Activated gamma-delta T cell treated with Interleukin-2 at 50 U/mL for 16 hours (primary cell): ENCODE data around the gene AIG1.
"Not testable (repeated sequence)": the region's sequence is repeated elsewhere in the genome, so short reads cannot be mapped to it uniquely, and the experiment has no call there.

Experiments
- DNase-seq: peaks from one replicate; pipeline ENCODE4 v3.0.0-alpha.2; 2020

The AIG1 gene

DNA sequence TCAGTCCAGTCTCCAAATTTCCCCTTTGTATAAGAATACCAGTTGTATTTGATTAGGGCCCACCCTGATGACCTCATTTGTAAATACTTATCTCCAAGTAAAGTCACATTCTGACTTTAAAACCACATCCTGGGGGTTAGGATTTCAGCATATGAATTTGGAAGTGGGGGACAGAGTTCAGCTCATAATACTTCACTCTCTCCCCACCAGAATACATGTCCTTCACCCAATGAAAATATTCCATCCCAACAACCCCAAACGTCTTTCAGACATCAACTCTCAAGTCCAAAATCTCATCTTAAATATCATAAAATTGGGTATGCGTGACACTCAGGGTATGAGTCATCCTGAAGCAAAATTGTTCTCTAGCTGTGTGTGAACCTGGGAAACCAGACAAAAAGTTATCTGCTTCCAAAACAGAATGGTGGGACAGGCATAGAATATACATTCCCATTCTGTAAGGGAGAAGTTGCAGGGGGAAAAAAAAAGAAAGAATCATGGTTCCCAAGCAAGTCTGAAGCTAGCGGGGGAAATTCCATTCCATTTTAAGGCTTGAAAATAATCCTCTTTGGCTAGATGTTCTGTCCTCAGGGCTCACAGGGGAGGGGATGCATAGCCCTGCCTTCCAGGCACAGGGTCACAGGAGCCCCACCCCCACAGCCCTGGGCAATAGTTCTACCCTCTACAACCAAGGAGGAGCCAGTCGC, 275.9 kb downstream of the AIG1 start:
- DNase-seq, result no peak

DNA sequence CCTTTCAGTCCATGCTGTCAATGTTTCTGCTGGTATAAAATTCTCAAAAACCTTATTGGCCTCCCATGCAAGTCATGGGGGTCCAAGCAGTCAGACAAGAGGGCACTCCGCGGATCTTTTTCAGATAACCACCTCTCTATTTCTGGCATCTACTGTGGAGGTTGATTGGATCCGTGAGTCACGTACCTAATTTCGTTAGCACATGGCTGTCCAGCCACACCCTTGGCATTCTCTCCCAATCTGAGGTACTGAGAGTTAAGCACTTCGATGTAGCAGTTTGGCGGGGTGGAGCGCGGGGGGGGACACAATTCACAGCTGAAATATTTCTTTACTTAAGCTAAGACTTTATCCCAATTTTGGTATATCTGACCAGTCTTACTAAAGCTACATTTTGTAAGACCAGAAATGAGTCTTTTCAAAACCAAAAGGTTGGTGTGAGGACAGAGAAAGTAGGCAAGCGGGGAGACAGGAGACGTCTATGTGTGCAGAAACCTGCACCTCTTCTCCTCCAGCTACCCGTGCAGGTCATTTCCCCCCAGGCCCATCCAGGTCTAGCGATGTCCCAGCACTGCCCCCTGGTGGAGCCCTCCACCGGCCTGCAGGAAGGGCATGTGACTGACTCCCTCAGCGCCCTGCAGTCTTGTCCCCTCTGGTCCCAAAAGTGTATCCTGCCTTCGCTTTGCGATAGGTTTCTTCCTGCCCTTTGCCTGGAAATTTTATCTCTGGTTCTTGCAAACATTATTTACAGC, 276.7 kb downstream of the AIG1 start:
- DNase-seq, result peak; percentile 44

DNA sequence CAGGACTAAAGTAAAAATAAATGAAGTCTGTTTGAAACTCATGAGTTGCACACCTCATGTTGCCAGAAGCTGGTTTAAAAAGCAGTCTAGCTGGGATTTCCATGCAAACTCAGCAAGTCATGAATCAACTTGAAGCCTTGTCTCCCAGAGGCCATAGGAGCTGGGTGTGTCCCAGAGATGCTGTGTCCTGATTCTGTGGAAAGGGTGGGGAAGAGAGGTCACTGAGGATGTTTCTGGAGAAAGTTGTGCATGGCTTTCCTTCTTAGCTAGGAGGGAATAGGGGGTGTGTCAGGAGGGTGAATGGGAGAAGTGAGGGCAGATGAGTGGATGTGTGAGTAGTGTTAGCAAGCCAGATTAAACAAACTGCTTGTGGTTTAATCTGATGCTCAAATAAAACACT, 278.5 kb downstream of the AIG1 start:
- no peak for DNase-seq

DNA sequence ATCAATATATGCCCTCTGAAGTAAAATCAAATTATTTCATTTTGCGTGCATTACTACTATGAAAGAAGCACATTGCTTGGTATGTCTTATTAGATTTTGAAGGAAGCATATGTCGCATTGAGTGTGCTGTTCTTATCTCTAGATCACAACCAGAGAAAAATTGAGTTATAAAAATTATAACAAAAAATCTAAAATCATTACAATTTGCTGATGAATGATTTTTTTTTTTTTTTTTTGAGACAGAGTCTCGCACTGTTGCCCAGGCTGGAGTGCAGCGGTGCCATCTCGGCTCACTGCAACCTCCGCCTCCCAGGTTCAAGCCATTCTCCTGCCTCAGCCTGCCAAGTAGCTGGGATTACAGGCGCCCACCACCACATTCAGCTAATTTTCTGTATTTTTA, 284.8 kb downstream of the AIG1 start:
- DNase-seq, result not testable (repeated sequence)

DNA sequence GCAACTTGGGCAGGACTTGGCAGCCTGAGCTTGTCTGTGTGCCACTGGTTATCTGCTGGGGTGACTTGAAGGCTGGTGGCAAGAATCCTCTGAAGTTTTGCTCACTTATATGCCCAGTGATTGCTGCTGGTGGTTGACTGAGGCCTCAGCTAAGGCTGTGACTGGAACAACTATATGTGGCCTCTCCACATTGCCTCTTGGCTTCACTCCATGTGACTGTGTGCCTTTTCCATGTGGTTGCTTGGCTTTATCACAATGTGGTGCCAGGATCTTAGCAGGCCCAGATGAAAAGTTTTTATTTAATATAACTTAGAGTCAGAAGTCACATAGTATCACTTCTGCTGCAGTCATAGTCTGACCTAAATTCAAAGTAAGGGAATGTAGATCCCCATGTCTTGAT, 285.3 kb downstream of the AIG1 start:
- DNase-seq, result no peak

DNA sequence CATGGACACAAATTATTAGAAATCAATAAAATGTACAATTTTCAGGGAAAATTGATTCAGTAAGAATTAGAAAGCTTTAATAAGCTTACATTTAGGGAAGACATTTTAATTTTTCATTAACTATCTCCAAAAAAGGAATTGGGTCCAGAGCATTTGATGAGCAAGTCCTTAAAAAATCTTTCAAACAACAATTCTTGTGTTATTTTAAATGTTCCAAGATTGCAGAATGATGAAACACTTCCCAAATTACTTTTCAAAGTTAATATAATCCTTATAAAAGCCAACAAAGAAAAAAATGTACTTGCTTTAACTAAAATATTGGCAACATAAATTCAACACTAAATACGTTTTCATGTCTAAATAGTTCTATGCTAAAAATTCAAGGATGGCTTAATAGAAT, 287.8 kb downstream of the AIG1 start:
- DNase-seq, result no peak

DNA sequence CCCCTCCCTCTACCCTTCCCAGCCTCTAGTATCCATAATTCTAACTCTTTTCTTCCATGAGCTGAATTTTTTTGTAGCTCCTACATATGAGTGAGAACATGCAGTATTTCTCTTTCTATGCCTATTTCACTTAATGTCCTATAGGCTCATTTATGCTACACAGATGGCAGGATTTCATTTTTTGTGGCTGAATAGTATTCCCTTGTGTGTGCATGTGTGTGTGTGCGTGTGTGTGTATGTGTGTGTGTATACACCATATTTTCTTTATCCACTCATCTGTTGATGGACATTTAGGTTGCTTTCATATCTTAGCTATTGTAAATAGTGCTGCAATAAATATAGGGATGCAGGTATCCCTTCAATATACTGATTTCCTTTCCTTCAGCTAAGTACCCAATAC, 288.8 kb downstream of the AIG1 start:
- DNase-seq, result no peak

DNA sequence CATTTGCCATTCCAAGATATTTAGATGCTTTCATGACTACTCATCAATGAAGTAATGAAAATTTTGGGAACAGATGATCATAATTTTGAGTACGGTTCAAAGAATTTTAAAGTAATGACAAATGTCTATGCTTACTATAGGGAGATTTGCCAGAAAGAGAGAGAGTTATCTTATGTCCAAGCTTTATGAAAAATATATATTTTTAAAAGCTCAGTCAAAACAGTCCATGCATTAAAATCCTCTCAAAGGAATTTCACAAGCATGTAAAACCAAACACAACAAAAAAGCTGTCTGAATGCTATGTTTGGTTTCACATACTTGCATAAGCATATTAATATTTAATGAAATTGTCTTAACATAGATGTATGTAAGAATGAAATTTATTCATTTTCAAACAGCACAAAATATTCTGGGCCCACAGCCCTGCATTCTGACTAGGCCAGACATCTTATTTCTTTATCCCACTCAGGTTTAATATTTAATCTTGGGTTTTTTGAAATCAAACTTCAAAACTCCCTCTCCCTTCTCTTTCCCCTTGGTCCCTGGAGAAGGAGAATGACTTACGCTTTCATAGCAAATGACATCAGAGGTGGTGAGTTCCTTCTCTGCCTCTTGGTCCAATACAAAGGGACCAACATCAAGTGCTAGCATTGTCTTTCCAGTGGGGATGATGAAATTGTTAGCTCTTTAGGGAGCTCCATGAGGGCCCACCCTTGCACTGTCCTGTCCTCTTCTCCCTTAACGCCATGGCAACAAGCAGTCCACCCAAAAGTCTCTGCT, 295.6 kb downstream of the AIG1 start:
- no peak for DNase-seq

DNA sequence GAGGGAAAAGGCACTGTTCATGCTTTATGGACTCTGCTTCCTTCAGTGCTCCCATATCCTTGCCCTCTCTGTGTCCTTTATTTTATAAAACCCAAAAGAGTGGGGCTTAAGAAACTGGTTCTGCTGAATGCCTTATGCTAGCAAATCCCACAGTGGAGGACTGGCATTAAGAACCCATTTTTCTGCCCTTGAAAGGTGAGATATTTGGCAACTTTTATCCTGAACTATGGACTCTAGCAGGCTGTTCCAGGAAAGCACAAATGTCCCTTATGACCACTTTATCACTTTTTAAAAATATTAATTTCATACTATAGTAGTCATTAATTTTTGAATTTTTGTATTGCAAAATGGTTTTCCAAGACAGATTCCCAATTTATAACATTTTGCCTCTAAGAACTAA, 296.5 kb downstream of the AIG1 start:
- no peak for DNase-seq

DNA sequence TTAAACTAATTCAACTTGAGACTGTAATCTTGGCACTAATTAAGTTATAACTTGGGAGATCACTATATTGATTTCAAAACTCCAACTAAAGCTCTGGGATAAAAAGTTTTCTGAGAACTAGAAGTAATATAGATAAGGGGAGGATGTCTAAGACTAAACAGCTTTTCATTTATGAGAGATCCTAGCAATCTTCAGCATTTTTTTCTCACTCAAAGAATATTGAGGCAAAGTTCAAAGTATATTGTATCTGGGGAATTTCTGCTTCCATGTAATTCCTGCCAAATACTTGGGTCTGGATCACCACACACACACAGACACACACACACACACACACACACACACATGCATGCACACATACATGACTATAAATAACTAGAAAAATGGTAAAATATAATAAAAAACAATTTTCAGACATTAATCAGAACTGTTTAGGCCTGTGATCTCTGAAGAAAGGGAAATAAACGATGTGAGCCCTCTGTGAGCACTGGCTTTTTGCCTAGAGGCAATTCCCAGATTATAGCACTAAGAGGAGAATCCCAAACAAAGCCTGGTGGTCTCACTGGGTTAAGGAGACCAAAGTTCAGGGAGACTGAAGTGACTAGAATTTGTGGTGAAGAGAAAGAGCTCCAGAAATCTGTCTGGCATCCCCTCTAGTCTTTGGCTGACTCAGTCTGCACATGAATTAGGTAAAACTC, 297.0 kb downstream of the AIG1 start:
- no peak for DNase-seq

DNA sequence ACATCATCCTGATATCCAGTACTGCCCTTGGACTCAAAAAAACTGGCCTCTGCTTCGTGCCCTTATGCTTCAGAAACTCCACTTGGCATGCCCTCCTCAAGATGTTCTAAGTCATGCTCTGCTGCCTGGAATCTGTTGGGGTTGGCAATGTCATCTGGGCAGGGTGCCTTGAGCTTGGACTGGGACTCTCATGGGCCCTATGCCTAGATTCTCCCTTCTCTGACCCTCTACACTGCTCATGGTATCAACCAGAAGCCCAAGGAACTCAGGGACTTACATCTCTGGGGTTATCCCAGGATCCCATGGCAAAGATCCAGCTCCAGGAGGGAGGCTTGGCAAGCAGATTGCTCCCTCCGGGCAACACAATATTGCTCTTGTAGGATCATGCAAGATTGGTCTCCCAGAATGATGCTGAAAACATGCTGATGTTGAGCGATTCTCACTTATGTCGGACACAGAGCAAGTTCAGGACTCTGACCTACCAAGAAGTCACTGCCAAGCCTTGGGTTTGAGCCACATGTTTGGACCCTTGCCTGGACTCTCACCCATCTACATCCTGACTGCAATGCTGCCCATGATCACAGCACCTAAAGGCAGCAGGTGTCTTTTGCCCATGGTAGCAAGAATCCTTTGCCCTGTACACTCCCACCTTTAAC, 301.0 kb downstream of the AIG1 start:
- DNase-seq, result no peak

DNA sequence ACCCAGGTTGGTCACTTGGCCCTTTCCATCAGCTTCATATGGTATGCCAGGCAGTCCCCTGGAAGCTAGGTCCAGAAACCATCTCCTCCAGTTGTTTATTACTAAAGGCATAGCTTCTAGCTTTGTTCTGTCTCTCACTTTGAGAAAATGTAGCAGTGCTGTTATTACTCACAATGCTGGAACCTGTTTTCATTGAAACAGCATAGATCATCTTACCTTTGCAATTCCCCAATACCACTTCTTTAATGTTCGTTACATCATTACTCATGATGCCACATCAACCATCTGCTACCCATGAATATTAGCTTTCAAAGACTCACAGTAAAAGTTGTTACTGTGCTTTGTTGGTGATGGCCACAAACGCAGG, 301.5 kb downstream of the AIG1 start:
- DNase-seq, result no peak

DNA sequence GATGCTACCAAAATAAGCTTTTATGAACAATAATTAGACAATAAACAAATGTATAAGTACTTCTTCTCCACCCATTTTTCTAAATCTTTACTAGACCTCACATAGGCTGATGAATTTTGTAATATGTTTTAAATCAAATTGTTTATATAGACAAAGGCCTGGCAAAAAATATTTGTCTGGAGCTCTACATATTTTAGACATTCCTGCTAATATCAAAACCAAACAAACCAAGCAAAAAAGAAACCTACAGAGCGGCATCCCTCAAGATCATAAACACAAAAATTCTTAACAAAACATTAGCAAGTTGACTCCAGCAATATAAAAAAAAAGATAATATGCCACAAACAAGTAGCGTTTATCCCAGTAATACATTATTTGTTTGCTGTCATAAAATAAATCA, 302.6 kb downstream of the AIG1 start:
- DNase-seq, result no peak

DNA sequence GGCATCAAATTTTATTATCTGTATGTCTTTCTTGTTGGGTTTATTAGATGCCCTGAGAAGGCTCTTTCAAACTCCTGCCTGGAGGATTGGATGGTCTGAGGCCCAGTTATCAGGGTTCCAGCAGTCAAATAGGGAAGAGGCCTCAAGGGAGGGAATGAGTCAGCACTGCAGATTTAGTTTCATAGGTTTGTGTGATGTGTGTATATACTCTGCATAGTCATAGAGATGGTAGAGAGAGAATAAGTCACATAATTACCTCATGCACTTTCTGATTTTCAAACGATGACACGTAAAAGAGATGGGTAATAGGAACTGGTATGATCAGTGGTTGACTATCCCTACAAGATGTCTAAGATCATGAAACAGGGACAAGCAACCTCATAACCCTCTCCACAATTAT, 307.7 kb downstream of the AIG1 start:
- no peak for DNase-seq

DNA sequence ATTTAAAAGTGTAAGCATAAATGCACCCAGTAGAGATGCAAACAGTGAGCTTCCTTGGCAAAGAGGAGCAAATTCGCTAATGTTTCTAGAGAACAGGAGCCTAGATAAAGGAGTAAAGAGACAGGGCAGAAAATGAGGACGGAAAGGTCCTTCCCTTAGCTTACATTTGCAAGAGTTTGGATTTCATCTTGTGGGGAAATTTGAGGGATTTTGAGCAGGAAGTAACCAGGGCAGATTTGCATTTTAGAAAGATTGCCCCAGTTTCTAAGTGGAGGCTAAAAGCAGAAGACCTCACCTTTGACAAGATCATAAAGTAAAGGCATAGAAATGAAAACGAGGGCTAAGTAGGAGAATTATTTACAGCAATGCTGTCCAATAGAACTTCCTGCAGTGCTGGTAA, 309.3 kb downstream of the AIG1 start:
- DNase-seq, result no peak

DNA sequence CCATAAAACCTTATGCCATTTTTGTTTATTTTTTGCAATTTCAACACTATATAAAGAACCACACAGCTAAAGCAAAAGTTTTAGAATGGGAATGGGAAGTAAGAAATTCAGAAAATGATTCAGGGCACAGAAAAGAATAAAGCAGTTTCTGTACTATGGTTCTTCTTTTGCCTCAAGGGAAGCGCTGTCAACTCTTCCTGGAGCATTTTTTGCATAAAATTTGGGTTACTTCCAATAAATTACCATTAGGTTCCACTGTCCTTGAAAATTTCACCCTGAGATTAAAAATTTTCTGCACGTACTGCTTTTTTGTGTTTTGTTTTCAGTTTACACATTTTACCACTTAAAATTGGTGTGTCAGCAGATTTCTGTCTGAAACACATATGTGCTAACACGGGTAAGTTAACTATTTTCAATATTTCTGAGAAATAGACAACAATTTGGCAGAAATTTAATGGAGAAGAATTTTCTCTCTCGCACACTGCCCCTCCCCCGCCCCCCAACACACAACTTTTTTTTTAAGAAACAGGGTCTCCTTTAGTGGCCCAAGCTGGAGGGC, 310.2 kb downstream of the AIG1 start:
- no peak for DNase-seq

DNA sequence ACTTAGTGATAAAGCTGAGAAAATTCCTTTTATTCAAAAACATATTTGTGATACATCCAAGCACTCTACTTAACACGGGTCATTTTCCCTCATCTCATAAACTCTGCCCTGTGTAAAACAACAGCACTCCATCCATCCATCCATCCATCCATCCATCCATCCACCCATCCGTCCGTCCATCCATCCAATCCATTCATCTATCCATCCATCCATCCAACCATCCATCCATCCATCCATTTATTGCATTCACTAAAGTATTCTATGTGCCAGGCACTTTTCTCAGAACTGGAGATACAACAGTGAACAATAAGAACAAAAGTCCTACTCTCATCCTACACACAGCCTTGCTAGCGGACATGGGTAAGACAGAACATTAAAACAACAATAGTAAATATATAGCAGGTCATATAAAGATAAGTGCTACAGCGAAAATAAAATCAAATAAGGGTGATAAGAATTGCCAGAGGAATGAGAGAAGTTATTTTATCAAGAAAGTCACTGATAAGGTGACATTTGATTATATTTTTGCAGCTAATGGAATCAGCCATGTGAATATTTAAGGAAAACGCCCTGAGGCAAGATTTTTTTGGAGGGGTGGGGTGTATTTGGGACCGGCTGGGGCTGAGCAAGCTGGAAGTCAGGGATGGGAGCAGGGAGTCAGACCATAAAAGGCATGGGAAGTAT, 311.7 kb downstream of the AIG1 start:
- no peak for DNase-seq

DNA sequence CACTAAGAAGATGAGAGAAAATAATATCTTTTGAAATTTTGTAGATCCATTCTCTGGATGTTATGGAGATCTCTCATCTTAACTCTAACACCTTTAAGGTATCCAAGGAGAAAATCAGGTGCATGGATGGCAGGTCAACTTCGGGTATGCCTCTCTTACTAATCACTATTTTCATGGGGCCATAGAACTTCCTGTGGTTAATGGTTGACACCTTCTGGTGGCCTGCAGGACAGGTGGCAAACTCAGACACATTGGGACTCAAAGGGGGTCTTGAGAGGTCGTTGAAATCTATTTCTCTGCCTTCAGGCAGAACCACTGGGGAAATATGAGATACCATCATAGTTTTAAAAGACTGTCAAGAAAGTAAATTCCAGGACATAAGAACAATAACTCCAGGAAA, 313.3 kb downstream of the AIG1 start:
- no peak for DNase-seq

DNA sequence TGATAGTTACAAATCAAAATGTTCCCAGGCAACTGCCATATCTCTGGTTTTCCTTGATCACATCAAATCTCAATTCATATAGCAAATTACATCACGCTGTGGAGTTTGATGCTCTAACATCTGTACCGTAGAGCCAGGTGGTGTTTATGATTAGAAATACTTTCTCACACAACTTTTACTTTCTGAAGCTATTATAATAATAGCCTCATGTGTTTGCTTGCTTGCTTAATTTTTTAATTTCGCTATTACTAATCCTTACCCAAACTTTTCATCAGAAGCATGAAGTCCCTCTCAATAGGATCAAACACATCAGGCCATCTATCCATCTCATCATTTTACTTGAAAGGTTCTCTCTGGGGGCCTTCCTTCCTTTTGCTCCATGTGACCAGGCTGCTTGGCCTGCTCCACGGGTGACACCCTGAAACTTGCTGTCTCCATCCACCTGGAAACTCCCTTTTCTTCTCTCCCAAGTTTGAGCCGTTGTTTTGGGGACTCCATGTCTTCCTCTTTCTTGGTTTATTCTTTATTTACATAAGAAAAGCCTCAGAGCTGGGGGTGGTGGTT, 314.4 kb downstream of the AIG1 start:
- DNase-seq, result no peak

DNA sequence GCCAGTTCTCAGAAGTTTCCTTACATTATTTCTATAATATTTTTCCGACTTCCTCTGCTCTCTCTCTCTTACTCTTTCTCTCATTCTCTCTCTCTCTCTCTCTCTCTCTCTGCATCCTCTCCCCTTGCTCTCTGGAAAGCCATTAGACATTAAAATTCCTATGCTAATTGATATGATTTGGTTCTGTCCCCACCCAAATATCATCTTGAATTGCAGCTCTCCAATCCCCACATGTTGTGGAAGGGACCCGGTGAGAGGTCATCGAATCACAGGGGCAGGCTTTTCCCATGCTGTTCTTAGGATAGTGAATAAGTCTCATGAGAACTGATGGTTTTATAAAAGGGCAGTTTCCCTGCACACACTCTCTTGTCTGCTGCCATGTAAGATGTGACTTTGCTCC, 315.7 kb downstream of the AIG1 start:
- DNase-seq, result no peak

DNA sequence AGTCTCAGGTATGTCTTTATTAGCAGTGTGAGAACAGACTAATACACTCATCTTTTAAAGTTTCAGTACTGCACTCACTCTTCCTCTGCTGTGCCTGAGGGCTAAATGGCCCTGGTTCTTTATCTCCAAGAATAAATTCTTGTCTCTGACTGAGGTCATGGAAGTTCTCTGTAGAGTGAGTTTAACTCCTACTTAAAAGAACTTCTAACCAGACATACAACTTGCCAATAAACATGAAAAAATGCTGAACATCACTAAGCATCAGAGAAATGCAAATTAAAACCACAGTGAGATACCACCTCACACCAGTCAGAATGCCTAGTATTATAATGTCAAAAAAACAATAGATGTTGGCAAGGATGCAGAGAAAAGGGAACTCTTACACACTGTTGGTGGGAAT, 316.2 kb downstream of the AIG1 start:
- DNase-seq, result no peak

DNA sequence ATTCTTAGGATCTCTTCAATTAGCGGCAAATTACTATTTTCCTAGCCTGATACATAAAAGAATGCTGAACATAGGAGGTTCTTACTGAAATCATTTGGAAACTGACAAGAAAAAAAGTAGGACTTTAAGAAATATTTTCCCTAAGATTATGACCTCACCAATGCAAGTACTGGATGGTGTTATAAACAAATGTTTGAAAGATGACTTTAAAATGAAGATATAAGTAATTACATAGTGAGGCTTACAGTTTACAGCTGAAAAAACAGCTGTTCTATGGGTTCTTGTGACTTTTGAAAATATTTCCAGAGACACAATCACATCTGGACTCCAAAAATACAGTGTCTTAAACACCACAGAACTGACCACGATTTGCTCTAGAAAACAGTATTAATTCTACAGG, 324.9 kb downstream of the AIG1 start:
- no peak for DNase-seq
